Fibroblast of pulmonary artery (primary cell): ENCODE measurements around the gene SERPINA4.

Experiments used
- DNase-seq: peaks from one replicate; pipeline ENCODE4 v3.0.0-alpha.2; 2010; ENCODE audit warnings: low read depth
- H3K4me3 ChIP-seq: replicated peaks from 2 replicates; pipeline ENCODE4 v1.5.1; 2011; ENCODE audit warnings: low read depth, mild to moderate bottlenecking, control low read depth, low read length, moderate library complexity
- TF ChIP-seq, protein P1 (sequence below): IDR thresholded peaks from 2 replicates; pipeline ENCODE4 v1.5.1; 2011; ENCODE audit warnings: mild to moderate bottlenecking, control low read depth, low read length, inconsistent platforms; ENCODE audit errors: missing control alignments

The SERPINA4 gene

DNA sequence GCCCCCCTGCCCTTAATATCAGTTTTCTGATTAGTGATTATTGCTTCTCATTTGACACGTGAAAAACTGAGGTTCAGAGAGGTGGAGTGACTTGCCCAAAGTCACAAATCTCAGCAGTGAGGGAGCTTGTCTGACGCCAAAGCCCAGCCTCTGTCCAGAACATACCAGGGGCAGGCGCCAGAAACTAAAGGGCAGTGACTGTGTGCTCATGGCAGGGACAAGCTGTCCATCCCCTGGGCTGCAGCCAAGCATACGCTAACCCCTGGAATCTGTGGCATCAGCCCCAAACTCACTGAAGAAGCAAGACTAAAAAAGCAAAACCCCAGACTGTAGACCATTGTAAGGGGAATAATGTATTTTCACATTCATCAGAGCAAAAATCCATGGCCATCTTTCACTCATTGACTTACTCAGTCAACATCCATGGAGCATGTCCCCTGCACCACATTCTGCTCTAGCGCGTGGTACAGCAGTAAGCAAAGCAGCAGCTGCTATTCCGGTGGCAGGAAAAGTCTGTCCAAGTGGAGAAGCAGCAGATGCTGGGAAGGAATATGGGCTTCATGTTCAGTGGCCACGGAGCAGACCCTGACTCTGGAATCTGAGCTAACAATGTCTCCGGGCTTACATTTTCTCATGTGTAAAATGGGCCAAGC lies 1.5 kb upstream of the SERPINA4 start:
- no peak overlapping the region for H3K4me3 ChIP-seq
- TF ChIP-seq, protein P1, sequence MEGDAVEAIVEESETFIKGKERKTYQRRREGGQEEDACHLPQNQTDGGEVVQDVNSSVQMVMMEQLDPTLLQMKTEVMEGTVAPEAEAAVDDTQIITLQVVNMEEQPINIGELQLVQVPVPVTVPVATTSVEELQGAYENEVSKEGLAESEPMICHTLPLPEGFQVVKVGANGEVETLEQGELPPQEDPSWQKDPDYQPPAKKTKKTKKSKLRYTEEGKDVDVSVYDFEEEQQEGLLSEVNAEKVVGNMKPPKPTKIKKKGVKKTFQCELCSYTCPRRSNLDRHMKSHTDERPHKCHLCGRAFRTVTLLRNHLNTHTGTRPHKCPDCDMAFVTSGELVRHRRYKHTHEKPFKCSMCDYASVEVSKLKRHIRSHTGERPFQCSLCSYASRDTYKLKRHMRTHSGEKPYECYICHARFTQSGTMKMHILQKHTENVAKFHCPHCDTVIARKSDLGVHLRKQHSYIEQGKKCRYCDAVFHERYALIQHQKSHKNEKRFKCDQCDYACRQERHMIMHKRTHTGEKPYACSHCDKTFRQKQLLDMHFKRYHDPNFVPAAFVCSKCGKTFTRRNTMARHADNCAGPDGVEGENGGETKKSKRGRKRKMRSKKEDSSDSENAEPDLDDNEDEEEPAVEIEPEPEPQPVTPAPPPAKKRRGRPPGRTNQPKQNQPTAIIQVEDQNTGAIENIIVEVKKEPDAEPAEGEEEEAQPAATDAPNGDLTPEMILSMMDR, result no peak
- no peak for DNase-seq

DNA sequence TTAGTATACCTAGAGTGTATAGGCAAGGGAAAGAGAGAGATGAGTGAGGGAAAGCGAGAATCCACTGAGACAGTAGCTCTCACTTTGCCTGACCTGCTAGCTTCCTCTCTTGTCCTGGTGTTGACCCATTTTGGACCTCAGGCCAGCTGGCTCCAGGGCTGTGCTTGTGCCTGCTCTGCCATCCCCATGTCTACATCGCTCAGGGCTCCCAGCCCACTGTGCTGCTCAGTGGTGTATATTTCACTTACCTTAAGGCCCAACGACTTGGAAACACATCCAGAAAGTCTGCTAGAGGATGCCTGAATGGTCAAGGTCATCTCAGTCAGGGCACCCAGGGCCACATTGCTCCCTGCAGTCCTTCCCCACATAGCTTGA lies 964 bp upstream of the SERPINA4 start:
- no peak overlapping the region for H3K4me3 ChIP-seq
- no peak for DNase-seq
- TF ChIP-seq, protein P1, result no peak

DNA sequence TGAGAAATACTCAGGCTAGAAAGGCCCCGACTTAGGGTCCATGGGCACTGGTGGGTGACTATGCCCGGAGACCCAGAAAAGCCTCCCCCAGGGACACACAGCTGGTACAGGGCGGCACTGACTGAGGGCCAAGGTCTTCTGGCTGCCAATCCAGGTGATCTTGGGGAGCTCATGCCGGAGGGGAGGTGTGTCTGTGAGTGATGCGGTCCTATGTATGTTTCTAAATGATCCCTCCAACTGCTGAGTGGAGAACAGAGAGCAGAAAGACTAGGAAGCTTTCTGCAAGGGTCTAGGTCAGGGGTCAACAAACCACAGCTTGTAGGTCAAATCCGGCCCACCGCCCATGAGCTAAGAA lies 391 bp downstream of the SERPINA4 start:
- no peak for DNase-seq
- no peak overlapping the region for H3K4me3 ChIP-seq
- TF ChIP-seq, protein P1, result no peak

DNA sequence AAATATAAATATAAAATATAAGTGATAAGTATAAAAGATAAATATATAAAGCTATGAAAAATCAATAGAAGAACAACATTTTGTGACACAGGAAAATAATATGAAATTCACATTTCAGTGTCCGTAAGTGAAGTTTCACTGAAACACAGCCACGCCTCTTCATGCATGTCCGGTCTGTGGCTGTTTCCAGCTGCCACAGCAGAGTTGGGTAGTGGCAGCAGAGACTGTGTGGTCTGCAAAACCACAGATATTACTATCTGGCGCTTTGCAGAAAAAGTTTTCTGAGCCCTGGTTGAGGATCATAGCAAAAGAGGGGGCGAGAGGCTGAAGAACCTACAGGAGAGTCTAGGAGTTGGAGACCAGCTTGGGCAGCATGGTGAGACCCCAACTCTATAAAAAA lies 780 bp downstream of the SERPINA4 start:
- no peak for DNase-seq
- H3K4me3 ChIP-seq, result no peak overlapping the region
- TF ChIP-seq, protein P1, result no peak

DNA sequence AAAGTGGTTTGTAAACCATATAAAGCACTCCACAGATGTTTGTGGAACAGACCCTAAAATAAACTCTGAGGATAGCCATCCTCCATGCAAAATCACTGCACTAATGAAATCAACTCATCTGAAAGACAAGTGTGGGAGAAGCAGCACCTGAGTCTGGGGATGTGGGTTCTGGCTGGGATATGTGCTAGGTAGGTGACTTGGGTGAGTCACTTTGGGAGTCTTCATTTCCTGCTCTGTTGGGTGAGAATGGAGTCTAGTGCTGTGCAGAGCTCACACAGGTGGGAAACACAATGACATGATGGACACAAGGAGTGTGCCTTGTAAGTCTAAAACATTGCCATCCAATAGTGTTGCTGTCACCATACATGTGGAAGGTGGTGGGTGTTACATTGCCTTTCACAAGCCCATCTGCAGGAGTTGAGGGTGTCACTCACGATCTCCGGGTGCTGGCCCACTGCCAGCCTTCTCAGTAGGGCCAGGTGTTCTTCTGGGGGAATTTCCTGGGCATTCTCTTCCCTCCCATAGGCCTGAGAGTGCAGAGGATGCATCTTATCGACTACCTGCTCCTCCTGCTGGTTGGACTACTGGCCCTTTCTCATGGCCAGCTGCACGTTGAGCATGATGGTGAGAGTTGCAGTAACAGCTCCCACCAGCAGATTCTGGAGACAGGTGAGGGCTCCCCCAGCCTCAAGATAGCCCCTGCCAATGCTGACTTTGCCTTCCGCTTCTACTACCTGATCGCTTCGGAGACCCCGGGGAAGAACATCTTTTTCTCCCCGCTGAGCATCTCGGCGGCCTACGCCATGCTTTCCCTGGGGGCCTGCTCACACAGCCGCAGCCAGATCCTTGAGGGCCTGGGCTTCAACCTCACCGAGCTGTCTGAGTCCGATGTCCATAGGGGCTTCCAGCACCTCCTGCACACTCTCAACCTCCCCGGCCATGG lies 2.0 kb downstream of the SERPINA4 start:
- DNase-seq, result no peak
- no peak overlapping the region for H3K4me3 ChIP-seq

DNA sequence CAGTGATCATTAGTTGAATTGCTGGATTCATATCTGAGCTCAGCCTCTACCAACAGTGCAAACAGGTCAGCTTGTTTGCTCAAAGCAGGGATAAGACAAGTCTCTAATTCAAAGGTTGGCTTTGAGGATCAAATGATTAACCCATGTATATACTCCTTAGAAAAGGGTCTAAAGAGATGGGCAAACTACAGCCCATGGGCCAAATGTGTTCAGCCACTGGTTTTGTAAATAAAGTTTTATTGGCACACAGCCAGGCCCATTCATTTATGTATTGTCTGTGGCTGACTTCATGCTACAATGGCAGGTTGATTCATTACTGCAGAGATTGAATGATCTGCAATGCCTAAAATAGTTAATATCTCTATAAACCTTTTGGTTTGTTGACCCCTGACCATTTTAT lies 3.1 kb downstream of the SERPINA4 start:
- no peak overlapping the region for H3K4me3 ChIP-seq
- no peak for DNase-seq
- TF ChIP-seq, protein P1, result no peak

More for the DNA sequence above, 2.0 kb downstream of the SERPINA4 start:
- TF ChIP-seq, protein P1, result no peak
